Activated gamma-delta T cell treated with anti-CD3 and anti-CD28 coated beads, Interleukin-2, amount 50 U/mL, for 16 hours (primary cell): ENCODE results near the gene GSTM5.
"Not testable (repeated sequence)": the region's sequence is repeated elsewhere in the genome, so short reads cannot be mapped to it uniquely, and the experiment has no call there.

Experiments
- DNase-seq: peaks from one replicate; pipeline ENCODE4 v3.0.0-alpha.2; 2020; ENCODE audit warnings: low read depth

The GSTM5 gene

GRCh38 chr1:109697066-109697465 lies 15.0 kb upstream of the GSTM5 start:
- DNase-seq: no peak

GRCh38 chr1:109697861-109698260 lies 14.2 kb upstream of the GSTM5 start:
- not testable (repeated sequence) for DNase-seq

GRCh38 chr1:109702940-109703339 lies 9.1 kb upstream of the GSTM5 start:
- DNase-seq: not testable (repeated sequence)

GRCh38 chr1:109704173-109704572 lies 7.9 kb upstream of the GSTM5 start:
- no peak for DNase-seq

GRCh38 chr1:109705411-109705810 lies 6.6 kb upstream of the GSTM5 start:
- no peak for DNase-seq

- not testable (repeated sequence) for DNase-seq
These were observed 3.1 kb upstream of the GSTM5 start for GRCh38 chr1:109708949-109709348.

- not testable (repeated sequence) for DNase-seq
These were observed 2.2 kb upstream of the GSTM5 start for GRCh38 chr1:109709822-109710221.

GRCh38 chr1:109712321-109712864 lies 342 bp downstream of the GSTM5 start:
- DNase-seq: no peak

- DNase-seq: no peak
These were observed 1.6 kb downstream of the GSTM5 start for GRCh38 chr1:109713636-109714035.

- DNase-seq: no peak
These were observed 2.8 kb downstream of the GSTM5 start for GRCh38 chr1:109714661-109715372.

- no peak for DNase-seq
These were observed 4.1 kb downstream of the GSTM5 start for GRCh38 chr1:109716121-109716520.

- DNase-seq: no peak
These were observed 4.6 kb downstream of the GSTM5 start for GRCh38 chr1:109716570-109717090.

- no peak for DNase-seq
These were observed 5.7 kb downstream of the GSTM5 start for GRCh38 chr1:109717729-109718128.

GRCh38 chr1:109718495-109718894 lies 6.4 kb downstream of the GSTM5 start:
- no peak for DNase-seq

GRCh38 chr1:109719337-109719837 lies 7.3 kb downstream of the GSTM5 start:
- DNase-seq: no peak

- DNase-seq: no peak
These were observed 9.0 kb downstream of the GSTM5 start for GRCh38 chr1:109721042-109721441.

- DNase-seq: no peak
These were observed 9.9 kb downstream of the GSTM5 start for GRCh38 chr1:109721971-109722370.

GRCh38 chr1:109722908-109723691 lies 11.0 kb downstream of the GSTM5 start:
- DNase-seq: no peak

GRCh38 chr1:109724933-109725332 lies 12.9 kb downstream of the GSTM5 start:
- DNase-seq: no peak

GRCh38 chr1:109725510-109725909 lies 13.5 kb downstream of the GSTM5 start:
- DNase-seq: no peak

- no peak for DNase-seq
These were observed 14.0 kb downstream of the GSTM5 start for GRCh38 chr1:109726007-109726406.

GRCh38 chr1:109726728-109727373 lies 14.8 kb downstream of the GSTM5 start:
- no peak for DNase-seq
